GM12872 (cell line): ENCODE results near the gene MYMK.

Experiments used
- TF ChIP-seq, protein P1 (sequence below): IDR thresholded peaks from 3 replicates; pipeline ENCODE4 v1.5.1; 2011; ENCODE audit warnings: low read depth, mild to moderate bottlenecking, low read length, moderate library complexity; ENCODE audit not compliant: insufficient read depth

The MYMK gene

GRCh38 chr9:133532937-133533668, 8.3 kb upstream of the MYMK start:
- TF ChIP-seq, protein P1, sequence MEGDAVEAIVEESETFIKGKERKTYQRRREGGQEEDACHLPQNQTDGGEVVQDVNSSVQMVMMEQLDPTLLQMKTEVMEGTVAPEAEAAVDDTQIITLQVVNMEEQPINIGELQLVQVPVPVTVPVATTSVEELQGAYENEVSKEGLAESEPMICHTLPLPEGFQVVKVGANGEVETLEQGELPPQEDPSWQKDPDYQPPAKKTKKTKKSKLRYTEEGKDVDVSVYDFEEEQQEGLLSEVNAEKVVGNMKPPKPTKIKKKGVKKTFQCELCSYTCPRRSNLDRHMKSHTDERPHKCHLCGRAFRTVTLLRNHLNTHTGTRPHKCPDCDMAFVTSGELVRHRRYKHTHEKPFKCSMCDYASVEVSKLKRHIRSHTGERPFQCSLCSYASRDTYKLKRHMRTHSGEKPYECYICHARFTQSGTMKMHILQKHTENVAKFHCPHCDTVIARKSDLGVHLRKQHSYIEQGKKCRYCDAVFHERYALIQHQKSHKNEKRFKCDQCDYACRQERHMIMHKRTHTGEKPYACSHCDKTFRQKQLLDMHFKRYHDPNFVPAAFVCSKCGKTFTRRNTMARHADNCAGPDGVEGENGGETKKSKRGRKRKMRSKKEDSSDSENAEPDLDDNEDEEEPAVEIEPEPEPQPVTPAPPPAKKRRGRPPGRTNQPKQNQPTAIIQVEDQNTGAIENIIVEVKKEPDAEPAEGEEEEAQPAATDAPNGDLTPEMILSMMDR = peak; percentile 77

GRCh38 chr9:133531293-133531692, 6.5 kb upstream of the MYMK start:
- TF ChIP-seq, protein P1 = no peak

DNA sequence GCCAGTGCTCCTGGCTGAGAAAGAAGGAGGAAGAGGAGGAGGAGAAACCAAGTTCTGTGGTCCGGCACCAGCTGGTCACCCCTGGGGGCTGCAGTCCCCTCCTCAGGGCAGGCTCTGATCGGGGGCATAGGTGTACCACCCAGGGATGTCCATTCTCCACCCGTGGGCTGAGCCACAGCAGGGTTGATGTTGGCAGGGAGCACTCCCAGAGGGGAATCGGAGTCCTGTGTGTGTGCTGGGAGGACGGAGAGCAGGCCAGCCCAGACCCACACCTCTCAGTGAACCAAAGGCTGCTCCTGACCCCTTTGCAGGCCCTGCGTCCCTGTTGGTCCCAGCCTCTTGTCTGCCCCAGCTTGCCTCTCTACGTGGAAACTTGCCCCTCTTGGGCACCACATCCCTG, 5.1 kb upstream of the MYMK start:
- TF ChIP-seq, protein P1 = no peak

- TF ChIP-seq, protein P1 = no peak
These were observed 4.7 kb upstream of the MYMK start for GRCh38 chr9:133529457-133529856.

DNA sequence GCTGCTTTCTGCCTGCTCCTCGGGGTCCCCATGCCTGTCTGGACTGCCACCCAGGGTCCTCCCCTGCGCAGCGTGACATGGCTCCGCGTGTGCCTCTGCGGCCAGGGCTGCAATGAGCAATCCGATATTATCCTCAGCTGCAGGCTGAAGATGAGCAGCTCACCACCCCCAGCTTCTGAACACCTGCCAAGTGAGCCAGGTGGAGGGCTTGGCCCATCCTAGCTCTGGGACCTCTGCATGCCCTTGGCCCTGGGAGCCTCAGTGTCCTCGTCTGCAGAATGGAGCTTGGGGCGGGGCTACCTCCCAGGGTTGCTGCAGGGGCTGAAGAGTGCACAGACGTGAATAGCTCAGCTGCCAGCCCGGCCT, 4.1 kb upstream of the MYMK start:
- TF ChIP-seq, protein P1 = no peak

DNA sequence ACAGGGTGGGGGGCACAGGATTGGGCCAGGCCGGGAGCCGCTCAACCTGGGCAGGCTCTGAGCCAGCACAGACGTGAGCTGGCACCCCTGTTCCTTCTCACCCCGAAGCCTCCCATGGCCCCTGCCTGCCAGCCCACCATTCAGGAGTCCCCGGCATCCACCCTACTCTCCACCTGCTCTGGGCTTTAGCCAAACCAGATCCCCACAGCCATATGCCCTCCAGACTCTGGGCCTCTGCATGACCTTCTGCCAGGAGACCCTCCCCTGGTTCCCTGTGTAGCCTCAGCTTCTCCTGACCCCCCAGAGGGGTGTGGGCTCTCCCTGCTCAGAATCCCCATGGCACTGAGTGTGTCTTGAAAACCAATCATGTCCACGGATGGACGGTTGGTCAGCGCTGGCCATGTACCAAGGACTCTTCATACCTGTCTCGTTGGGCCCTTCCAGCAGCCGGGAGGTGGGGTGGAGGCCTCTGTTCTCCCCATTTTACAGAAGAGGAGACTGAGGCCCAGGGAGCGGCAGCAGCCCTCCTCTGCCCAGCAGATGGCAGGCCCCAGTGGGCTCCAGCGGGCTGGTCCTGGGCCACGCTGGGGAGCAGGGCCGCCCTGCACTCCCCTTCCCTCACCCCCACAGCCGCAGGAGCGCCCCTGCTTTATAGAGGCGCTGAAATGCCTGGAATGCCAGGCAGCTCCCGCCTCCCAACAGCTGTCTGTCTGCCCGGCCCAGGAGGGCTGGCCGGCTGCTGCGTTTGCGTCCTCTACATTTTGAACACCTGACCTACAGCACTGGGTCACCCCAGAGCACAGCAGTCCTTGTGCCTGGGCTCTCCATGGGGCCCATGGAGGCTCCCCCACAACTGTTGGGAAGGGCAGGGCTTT, 3.5 kb upstream of the MYMK start:
- TF ChIP-seq, protein P1 = no peak

GRCh38 chr9:133527444-133527920, 2.7 kb upstream of the MYMK start:
- TF ChIP-seq, protein P1 = no peak
